ENCODE data around the gene PLCH2.

PLCH2 gene, protein sequence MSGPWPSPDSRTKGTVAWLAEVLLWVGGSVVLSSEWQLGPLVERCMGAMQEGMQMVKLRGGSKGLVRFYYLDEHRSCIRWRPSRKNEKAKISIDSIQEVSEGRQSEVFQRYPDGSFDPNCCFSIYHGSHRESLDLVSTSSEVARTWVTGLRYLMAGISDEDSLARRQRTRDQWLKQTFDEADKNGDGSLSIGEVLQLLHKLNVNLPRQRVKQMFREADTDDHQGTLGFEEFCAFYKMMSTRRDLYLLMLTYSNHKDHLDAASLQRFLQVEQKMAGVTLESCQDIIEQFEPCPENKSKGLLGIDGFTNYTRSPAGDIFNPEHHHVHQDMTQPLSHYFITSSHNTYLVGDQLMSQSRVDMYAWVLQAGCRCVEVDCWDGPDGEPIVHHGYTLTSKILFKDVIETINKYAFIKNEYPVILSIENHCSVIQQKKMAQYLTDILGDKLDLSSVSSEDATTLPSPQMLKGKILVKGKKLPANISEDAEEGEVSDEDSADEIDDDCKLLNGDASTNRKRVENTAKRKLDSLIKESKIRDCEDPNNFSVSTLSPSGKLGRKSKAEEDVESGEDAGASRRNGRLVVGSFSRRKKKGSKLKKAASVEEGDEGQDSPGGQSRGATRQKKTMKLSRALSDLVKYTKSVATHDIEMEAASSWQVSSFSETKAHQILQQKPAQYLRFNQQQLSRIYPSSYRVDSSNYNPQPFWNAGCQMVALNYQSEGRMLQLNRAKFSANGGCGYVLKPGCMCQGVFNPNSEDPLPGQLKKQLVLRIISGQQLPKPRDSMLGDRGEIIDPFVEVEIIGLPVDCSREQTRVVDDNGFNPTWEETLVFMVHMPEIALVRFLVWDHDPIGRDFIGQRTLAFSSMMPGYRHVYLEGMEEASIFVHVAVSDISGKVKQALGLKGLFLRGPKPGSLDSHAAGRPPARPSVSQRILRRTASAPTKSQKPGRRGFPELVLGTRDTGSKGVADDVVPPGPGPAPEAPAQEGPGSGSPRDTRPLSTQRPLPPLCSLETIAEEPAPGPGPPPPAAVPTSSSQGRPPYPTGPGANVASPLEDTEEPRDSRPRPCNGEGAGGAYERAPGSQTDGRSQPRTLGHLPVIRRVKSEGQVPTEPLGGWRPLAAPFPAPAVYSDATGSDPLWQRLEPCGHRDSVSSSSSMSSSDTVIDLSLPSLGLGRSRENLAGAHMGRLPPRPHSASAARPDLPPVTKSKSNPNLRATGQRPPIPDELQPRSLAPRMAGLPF (N-terminal part only)

DNA sequence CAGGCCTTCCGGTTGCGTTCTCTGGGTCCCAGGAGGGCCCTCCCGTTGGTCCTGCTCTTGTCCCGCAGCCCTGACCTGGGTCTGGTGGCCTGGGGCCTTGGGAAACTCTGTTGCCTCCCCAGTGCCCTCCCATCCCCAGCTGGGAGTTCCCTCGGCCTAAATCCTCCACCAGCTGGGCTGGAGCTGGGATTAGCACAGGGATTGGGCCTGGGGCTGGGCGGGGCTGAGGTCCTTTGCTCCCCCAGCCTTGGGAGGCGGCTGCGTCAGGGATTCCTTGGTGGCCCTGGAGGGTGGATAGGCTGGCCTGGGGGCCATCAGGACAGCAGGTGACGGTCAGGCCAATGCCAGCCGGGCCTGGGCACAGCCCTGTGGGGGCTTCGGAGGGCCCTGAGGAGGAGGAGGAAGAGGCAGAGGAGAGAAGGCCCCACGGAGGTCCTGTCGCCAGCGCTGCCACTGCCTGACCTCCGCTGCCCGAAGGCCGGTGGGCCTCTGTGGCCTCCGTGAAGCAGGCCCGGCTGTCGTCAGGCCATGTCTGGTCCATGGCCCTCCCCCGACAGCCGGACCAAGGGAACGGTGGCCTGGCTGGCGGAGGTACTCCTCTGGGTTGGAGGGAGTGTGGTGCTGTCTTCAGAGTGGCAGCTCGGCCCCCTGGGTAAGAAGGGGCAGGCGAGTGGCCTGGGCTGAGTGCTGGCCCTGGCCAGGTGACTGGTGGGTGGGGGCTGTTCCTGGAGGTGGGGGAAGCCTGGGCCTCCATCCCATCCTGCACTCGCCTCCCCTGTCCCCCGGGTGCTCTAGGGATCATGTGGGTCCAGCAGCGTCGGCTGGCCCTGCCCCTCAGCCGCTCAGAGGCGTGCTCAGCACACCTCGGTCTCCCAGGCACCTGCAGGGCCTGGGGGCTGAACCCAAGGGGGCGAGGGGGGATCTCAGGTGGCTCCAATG is at the start of gene PLCH2:
PLCH2 (plus strand) TSS at position 229 of the 939 bp plus-strand sequence; CDS start at position 529, 300 bp downstream.
- DNase-seq (ENCODE audit: low read depth): no peak

DNA sequence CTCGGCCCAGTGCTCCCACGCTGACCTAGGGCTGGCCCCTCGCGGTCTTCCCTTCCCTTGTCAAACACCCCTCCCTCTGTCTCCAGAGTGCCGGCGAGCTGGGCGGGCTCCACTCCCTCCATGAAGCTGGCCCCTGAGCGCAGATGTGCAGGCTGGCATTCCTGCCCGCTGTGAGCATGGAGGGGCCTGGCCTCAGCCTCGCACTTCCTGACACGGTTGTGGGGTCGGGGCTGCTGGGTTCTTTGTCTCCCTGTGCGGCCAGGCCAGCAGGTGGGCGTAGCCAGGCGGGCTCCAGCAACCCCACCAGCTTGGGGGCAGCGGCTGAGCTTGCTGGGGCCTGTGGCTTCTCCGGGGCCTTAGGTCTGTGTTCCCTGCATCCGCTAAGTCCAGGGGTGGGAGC is 49.5 kb upstream of the PLCH2 start:
- no peak for DNase-seq (ENCODE audit: low read depth)

DNA sequence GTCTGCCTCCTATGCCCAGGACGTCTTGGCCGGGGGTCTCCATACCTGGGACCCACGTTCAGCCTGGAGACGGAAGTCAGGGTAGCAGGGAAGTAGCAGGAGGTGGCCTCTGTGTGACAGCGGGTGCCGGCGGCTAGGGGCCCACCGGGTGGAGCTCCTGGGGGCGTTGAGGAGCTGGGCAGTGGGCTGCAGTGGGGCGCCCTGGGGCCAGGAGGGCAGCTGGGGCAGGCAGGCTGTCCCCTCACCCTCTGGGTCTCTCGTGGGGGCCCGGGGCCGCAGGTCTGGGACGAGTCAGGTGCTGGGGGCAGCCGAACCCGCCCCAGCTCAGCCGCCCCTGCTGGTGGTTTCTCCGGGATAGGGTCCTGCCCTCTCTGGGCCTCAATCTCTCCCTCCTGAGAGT is 49.0 kb upstream of the PLCH2 start:
- DNase-seq (ENCODE audit: low read depth): no peak

DNA sequence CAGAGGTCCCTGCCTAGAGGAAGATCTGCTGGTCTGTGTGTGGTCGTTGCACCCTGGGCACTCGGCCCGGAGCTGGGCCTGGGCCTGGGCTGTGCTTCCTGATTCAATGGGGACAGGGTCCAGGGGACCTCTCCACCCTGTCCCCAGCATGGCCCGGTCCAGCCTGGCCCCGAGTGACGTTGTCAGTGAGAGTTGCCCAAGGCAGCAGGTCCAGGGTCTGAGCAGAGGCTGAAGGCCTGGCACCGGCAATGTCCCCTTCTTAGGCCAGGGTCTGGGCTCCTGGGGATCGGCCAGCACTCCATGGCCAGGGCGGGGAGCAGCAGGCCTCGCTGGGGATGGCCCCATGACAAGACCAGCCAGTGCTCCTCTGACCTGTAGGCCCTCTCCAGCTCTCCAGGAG is 48.1 kb upstream of the PLCH2 start:
- no peak for DNase-seq (ENCODE audit: low read depth)

GRCh38 chr1:2428490-2428889 is 47.6 kb upstream of the PLCH2 start:
- DNase-seq (ENCODE audit: low read depth): no peak

GRCh38 chr1:2429780-2430591 is 46.1 kb upstream of the PLCH2 start:
- DNase-seq (ENCODE audit: low read depth): no peak

DNA sequence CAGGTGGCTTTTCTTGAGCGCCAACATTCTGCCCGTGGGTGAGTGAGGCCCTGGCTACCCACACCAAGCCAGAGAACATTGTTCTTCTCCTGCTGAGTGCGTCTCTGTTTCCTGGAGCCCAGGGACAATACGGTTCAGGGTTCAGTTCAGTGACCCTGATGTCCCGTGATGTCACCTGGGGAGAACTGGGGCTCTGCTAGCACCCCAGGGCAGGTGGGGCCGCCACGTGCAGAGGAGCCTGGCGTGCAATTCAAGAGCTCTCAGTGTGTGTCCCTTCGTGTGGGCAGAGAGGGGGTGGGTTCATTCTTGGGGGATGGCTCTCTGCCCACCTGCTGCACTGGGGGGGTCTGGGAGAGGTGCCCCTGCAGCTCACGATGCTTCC is 45.5 kb upstream of the PLCH2 start:
- DNase-seq (ENCODE audit: low read depth): no peak

- DNase-seq (ENCODE audit: low read depth): no peak
Observed at GRCh38 chr1:2431103-2431502, 45.0 kb upstream of the PLCH2 start.

- no peak for DNase-seq (ENCODE audit: low read depth)
Observed at GRCh38 chr1:2431518-2431917, 44.6 kb upstream of the PLCH2 start.

- DNase-seq (ENCODE audit: low read depth): no peak
Observed at GRCh38 chr1:2432441-2432844, 43.6 kb upstream of the PLCH2 start.

DNA sequence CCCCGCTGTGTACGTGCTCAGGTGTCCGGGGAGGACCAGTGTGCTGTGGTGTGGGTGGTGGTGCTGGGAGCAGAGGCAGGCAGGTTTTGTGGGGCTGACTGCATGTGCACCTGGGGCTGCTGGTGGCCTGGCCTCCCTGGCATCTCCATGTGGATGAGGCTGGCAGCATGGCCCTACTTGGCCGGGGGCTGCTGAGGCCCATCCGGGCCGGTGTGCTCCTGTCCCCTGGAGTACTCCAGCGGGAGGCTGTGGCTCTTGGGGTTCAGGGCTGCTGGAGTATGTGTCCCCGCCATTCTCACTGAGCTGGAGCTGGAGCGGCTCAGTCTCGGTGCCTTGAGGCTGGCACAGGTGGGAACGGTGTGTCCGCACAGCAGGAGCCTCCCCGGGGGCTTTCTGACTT is 42.9 kb upstream of the PLCH2 start:
- no peak for DNase-seq (ENCODE audit: low read depth)

DNA sequence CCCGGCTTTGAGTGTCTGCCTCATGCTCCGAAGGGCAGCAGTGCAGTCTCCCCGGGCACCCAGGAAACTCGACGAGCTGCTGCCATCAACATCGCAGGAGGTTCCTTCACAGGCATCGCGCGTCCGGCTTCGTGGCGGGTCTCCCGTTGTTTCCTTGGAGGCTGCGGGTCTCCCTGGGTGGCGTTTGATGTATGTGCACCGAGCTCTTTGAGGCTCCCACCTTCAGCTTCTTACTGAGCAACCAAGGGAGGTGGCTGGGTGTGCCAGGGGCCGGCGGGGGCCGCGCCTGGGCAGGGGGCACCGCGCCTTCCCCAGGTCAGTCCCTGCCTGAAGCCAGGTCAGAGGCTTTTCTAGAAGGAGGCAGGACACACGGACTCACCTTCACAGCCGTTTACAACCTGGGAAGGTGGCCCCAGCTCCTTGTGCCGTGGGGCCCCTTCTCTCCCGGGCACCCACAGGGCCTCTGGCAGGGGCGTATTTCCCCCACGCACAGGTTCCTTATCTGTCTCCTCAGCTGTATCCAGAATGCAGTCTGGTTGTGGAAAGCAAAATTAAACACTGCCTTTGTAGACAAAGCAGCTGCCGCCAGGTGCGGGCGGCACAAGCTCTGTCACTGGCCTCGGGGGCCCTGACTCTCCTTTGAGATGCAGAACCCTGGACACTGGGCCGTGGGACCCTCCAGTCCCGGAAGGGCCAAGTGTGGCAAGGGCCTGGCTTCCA is 42.0 kb upstream of the PLCH2 start:
- DNase-seq (ENCODE audit: low read depth): no peak

- DNase-seq (ENCODE audit: low read depth): no peak
Observed at GRCh38 chr1:2435091-2435490, 41.0 kb upstream of the PLCH2 start.

DNA sequence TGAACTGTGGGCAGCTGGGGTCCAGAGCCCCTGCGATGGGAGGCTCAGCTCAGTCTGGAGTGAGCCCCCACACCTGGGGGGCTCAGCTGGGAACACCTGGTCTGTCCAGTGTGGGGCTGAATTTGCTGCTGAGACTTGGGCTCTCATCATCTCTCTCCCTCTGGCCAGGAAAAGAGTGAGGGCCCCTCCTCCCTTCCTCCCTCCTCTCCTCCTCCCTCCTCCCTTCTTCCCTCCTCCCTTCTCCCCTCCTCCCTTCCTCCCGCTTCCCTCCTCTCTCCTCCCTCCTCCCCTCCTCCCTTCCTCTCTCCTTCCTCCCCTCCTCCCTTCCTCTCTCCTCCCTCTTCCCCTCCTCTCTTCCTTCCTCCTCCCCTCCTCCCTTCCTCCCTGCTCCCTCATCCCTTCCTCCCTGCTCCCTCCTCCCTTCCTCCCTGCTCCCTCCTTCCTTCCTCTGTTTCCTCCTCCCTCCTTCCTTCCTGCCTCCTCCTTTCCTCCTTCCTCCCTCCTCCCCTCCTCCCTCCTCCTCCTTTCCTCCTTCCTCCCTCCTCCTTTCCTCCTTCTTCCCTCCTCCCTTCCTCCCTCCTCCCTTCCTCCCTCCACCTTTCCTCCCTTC is 40.2 kb upstream of the PLCH2 start:
- DNase-seq (ENCODE audit: low read depth): no peak

GRCh38 chr1:2436876-2437275 is 39.2 kb upstream of the PLCH2 start:
- DNase-seq (ENCODE audit: low read depth): no peak

- DNase-seq (ENCODE audit: low read depth): no peak
Observed at GRCh38 chr1:2437617-2438016, 38.5 kb upstream of the PLCH2 start.

DNA sequence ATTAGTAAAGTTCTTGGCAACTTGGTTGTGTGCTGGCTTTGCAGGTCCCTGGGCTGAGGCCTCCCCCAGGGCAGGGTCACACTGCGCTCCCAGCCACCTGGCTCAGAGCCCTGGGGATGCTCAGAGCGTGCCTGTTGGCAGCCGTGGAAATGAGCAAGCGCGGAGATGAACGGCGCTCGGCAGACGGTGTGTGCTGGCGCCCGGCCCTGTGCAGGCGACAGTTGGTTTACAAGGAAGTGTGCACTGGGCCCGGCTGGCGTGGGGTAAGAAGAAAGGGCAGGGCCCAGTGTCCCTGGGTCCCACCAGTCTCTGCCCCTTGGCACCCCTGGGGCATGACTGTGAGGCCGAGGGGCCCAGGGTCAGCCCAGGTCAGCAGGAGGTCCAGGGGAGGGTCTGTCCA is 38.1 kb upstream of the PLCH2 start:
- DNase-seq (ENCODE audit: low read depth): no peak

- DNase-seq (ENCODE audit: low read depth): no peak
Observed at GRCh38 chr1:2438641-2439040, 37.4 kb upstream of the PLCH2 start.

- DNase-seq (ENCODE audit: low read depth): no peak
Observed at GRCh38 chr1:2439369-2439768, 36.7 kb upstream of the PLCH2 start.
